OCI-LY7 (cell line): Measurements from ENCODE around the gene TAOK2. TPM values are rescaled to one million over a fixed set of nuclear protein-coding genes. Genes with fewer than 3 reads are reported as not detected.

Source experiments
- BruUV-seq: library from RNA; stranded (reverse); fragments of 400-500 nt; replicated peaks from 2 replicates; lab custom pipeline; 2021; lab: Mats Ljungman, UMichigan
- CTCF ChIA-PET: fragments of 300-600 bp; sonication (Branson Sonifier 250); formaldehyde crosslinking; loops from one replicate; lab custom pipeline; 2022; ENCODE audit warnings: antibody characterized with exemption; ENCODE audit not compliant: unreplicated experiment; lab: Charles Lee
- POLR2A ChIA-PET: fragments of 300-600 bp; sonication (Branson Sonifier 250); formaldehyde crosslinking; loops from one replicate; lab custom pipeline; 2022; ENCODE audit warnings: antibody characterized with exemption; lab: Charles Lee
- DNase-seq: peaks from one replicate; pipeline ENCODE4 v3.0.0-alpha.2; 2015; ENCODE audit warnings: low spot score
- H2AFZ ChIP-seq: fragments of 200-600 bp; sonication (generic), shearing (Covaris generic); 2 replicates; pipeline ENCODE4 v1.6.1; 2014; ENCODE audit warnings: mild to moderate bottlenecking, antibody characterized with exemption, low read length, moderate library complexity
- H3K27ac ChIP-seq: fragments of 200-600 bp; sonication (generic); 2 replicates; pipeline ENCODE4 v1.5.1; 2014; ENCODE audit warnings: mixed run types, low read depth, mild to moderate bottlenecking, moderate library complexity, low read length, inconsistent platforms; ENCODE audit not compliant: poor library complexity, severe bottlenecking
- H3K36me3 ChIP-seq: fragments of 200-600 bp; sonication (generic); 2 replicates; pipeline ENCODE4 v1.6.1; 2014; ENCODE audit warnings: mild to moderate bottlenecking, antibody characterized with exemption, low read length, moderate library complexity, mixed read lengths; ENCODE audit not compliant: insufficient read depth
- H3K4me1 ChIP-seq: fragments of 200-600 bp; sonication (generic); 2 replicates; pipeline ENCODE4 v1.5.1; 2014; ENCODE audit warnings: mild to moderate bottlenecking, low read length; ENCODE audit not compliant: insufficient read depth, poor library complexity, severe bottlenecking
- H3K4me2 ChIP-seq: fragments of 200-600 bp; sonication (generic); 2 replicates; pipeline ENCODE4 v1.6.1; 2014; ENCODE audit warnings: mild to moderate bottlenecking, low read length
- H3K4me3 ChIP-seq: fragments of 200-600 bp; sonication (generic); 2 replicates; pipeline ENCODE4 v1.5.1; 2014; ENCODE audit warnings: mild to moderate bottlenecking, low read depth, low read length; ENCODE audit not compliant: poor library complexity, severe bottlenecking
- H3K79me2 ChIP-seq: fragments of 200-600 bp; sonication (generic); 2 replicates; pipeline ENCODE4 v1.6.1; 2016; ENCODE audit warnings: low read depth, mild to moderate bottlenecking, low read length, moderate library complexity, mixed read lengths; ENCODE audit not compliant: insufficient read depth
- H3K9me2 ChIP-seq: fragments of 200-600 bp; sonication (generic); 2 replicates; pipeline ENCODE4 v1.6.1; 2016; ENCODE audit warnings: mild to moderate bottlenecking, low read length, mixed read lengths; ENCODE audit not compliant: insufficient read depth
- H3K9me3 ChIP-seq: fragments of 200-600 bp; sonication (generic); 2 replicates; pipeline ENCODE4 v1.6.1; 2014; ENCODE audit warnings: mild to moderate bottlenecking, mixed run types, low read length, mixed read lengths
- H4K20me1 ChIP-seq: fragments of 200-600 bp; sonication (generic); 2 replicates; pipeline ENCODE4 v1.6.1; 2014; ENCODE audit warnings: mild to moderate bottlenecking, antibody characterized with exemption, low read length, moderate library complexity, mixed read lengths; ENCODE audit not compliant: insufficient read depth
- EZH2phosphoT487 ChIP-seq: fragments of 200-600 bp; sonication (generic); IDR thresholded peaks from 2 replicates; pipeline ENCODE4 v1.6.1; 2018; ENCODE audit warnings: low read depth, borderline replicate concordance, mild to moderate bottlenecking, mixed run types, antibody characterized with exemption, low read length, moderate library complexity, mixed read lengths
- intact Hi-C: fragments of 100-400 bp; cut with micrococcal nuclease; formaldehyde crosslinking; loops from one replicate; pipeline ENCODE4 v1.10.0; 2022; ENCODE audit not compliant: unreplicated experiment
- total RNA-seq, 2 experiments: library from RNA; depleted of rRNA in 1 of 2; stranded (reverse); fragments of >200 nt in 1 of 2; shearing (Covaris generic) in 1 of 2; gene quantifications; 2 replicates each; pipeline ENCODE4 v1.2.3, GENCODE V29; 2014 to 2022
- TF ChIP-seq, protein P1 (sequence below): fragments of 200-600 bp; sonication (generic); conservative IDR thresholded peaks from 2 replicates; pipeline ENCODE4 v1.5.1; 2014; ENCODE audit warnings: mild to moderate bottlenecking, antibody characterized with exemption, low read length, moderate library complexity, mixed read lengths

The TAOK2 gene
- total RNA-seq, 2 experiments from 2014 or later, result 31.7 to 45.0 TPM

DNA sequence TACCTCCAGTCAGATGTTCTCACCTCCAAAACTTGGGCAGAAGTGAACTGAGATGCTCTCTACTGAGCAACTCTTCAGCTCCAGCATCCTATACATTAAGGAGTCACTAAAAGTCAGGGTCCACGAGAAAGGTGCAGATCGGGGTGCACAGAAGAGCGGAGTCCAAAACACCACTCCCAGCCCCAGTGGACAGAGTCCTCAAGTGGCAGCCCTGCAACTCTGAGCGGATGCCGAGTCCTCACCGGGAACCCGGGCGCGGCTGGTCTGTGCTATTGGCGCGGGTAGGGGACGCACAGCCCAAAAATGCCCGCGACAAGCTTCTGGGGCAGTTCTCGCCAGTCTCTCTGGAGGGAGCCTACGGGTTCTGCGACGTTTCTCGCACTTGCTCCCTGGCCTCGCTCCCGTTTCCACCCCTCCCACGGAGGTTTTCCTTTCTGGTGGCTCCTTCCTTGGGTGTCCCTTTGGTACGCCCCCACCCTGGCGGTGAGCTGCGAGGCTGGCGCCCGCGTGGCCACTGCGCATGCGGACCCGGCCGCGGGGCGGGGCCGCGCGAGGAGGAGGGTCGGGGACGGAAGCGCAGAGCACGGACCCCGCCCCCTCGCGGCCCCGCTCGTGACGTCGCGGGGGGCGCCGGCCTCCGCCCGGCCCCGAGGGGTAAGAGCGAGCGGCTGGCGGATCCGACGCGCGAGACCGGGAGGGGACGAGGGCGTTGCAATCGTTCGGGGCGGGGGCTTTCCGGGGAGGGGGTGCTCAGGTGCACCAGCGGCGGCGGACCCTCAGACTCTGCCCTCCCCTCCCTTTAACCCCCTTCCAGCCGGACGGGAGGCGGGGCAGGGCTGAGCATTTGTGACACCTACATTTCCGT, 12.0 kb upstream of the TAOK2 start, which contains the start of gene TMEM219:
Gene TMEM219, plus strand, starts transcription at position 601 of the 865 bp plus-strand sequence. CDS start 1,065 bp downstream, outside the sequence.
- no TSS peak for BruUV-seq
- peak; percentile 94 for DNase-seq
- CTCF ChIA-PET, result interaction anchor here (0.6 kb wide), 1 partner anchor 438 kb away, joined by 3 read pairs; no protein-coding TSS in a partner anchor
- POLR2A ChIA-PET, result interaction anchor here (0.6 to 3.4 kb wide), 14 partner anchors 11 to 146 kb away, joined by 3 to 56 read pairs (median 4); partner anchors contain the start of genes HIRIP3, INO80E, KCTD13 and PAGR1
- H3K4me2 ChIP-seq, result peak within 1 kb of the TSS; percentile 95
- H2AFZ ChIP-seq, result peak within 1 kb of the TSS; percentile 73
- H3K4me3 ChIP-seq, result peak within 1 kb of the TSS; percentile 75
- TF ChIP-seq, protein P1, sequence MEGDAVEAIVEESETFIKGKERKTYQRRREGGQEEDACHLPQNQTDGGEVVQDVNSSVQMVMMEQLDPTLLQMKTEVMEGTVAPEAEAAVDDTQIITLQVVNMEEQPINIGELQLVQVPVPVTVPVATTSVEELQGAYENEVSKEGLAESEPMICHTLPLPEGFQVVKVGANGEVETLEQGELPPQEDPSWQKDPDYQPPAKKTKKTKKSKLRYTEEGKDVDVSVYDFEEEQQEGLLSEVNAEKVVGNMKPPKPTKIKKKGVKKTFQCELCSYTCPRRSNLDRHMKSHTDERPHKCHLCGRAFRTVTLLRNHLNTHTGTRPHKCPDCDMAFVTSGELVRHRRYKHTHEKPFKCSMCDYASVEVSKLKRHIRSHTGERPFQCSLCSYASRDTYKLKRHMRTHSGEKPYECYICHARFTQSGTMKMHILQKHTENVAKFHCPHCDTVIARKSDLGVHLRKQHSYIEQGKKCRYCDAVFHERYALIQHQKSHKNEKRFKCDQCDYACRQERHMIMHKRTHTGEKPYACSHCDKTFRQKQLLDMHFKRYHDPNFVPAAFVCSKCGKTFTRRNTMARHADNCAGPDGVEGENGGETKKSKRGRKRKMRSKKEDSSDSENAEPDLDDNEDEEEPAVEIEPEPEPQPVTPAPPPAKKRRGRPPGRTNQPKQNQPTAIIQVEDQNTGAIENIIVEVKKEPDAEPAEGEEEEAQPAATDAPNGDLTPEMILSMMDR, result 0 out of 2 replicates have a peak, but pooled peaks have one; percentile 25
- no peak for TF ChIP-seq EZH2phosphoT487
- H3K79me2 ChIP-seq, result no peaks in the 10 kb centered on the region
- H3K9me2 ChIP-seq, result no peaks in the 10 kb centered on the region
- intact Hi-C loops, result no loop called here
- peaks cover 17% of the 10 kb centered on the region for H3K4me1 ChIP-seq
- no peaks in the 10 kb centered on the region for H3K9me3 ChIP-seq
- H4K20me1 ChIP-seq, result no peaks in the 10 kb centered on the region
- H3K36me3 ChIP-seq, result peaks cover 6% of the 10 kb centered on the region
- peak within 1 kb of the TSS; percentile 56 for H3K27ac ChIP-seq

DNA sequence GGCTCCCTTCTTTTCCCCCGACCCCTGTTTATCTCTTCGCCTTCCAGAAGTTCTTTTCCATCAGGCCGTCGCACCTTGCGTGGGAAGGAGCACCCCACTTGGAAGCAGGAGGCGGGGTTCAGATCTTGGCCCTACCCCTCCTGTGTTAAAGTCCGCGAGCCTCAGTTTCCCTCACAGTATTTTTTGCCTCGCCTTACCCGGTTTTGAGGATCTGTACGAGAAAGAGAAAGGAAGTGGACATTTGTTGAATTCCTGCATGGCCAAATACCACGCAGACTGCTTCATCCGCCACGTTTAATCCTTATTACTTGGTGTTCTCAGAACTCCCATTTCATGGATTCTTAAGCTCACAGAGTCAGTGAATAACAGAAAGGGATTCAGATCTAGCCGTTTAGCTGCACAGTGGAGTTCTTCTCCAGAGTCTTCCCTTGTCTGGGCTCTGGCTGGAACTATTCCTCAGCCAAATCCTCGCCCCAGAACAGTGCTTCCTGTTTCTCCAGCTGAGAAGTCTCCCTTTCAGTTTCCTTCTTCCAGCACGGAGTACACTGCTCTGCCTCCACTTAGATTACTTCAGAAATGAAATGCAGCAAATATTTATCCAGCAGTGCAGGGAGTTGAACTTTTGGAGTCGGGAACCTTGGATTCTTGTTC, 11.2 kb upstream of the TAOK2 start:
- intact Hi-C loops, result no loop called here
- CTCF ChIA-PET, result interaction anchor here (0.6 to 0.9 kb wide), 2 partner anchors 11 to 235 kb away, joined by 3 to 6 read pairs; partner anchors contain the start of gene TAOK2
- no peak for DNase-seq

More for the DNA sequence above, 11.2 kb upstream of the TAOK2 start:
- POLR2A ChIA-PET, result interaction anchor here (0.6 to 3.4 kb wide), 6 partner anchors 10 to 36 kb away, joined by 3 to 56 read pairs (median 6); partner anchors contain the start of genes KCTD13 and TAOK2
- peaks cover 10% of the 10 kb centered on the region for H3K36me3 ChIP-seq
- H3K79me2 ChIP-seq, result no peaks in the 10 kb centered on the region
- peak overlapping the region; percentile 75 for H3K4me3 ChIP-seq
- no peak overlapping the region for H3K27ac ChIP-seq
- BruUV-seq, result TSS peak; percentile 91
- H3K9me3 ChIP-seq, result no peaks in the 10 kb centered on the region
- no peaks in the 10 kb centered on the region for H4K20me1 ChIP-seq
- TF ChIP-seq, protein P1, result no peak
- no peak for TF ChIP-seq EZH2phosphoT487
- peak overlapping the region; percentile 49; the same call in 1 of the 2 replicates for H2AFZ ChIP-seq
- H3K4me1 ChIP-seq, result peaks cover 17% of the 10 kb centered on the region
- peak overlapping the region; percentile 95 for H3K4me2 ChIP-seq
- no peaks in the 10 kb centered on the region for H3K9me2 ChIP-seq
